CD4-positive, alpha-beta T cell treated with Interleukin-10 for 1 hour (primary cell): ENCODE data around the gene C18orf54.

Experiments used
- DNase-seq: peaks from one replicate; pipeline ENCODE4 v3.0.0-alpha.2; 2020

Gene C18orf54

DNA sequence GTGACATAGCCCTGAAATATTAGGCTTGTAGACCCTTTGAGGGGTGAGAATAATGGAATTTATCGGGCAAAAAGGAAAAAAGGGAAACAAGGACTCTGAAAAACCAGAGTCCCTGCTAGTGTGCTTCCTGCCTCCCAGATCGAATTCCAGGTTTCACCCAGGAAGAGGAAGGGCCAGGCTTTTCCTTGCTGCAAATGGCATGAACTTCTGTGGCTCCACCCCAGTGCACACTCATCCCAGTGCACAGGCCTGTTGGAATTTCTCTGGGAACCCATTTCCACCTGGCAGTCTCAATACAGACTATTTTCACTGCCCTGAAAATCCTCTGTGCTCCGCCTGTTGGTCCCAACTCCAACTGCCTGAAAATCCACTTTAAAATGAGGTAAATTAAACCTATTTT, 29.9 kb downstream of the C18orf54 start:
- DNase-seq = no peak

DNA sequence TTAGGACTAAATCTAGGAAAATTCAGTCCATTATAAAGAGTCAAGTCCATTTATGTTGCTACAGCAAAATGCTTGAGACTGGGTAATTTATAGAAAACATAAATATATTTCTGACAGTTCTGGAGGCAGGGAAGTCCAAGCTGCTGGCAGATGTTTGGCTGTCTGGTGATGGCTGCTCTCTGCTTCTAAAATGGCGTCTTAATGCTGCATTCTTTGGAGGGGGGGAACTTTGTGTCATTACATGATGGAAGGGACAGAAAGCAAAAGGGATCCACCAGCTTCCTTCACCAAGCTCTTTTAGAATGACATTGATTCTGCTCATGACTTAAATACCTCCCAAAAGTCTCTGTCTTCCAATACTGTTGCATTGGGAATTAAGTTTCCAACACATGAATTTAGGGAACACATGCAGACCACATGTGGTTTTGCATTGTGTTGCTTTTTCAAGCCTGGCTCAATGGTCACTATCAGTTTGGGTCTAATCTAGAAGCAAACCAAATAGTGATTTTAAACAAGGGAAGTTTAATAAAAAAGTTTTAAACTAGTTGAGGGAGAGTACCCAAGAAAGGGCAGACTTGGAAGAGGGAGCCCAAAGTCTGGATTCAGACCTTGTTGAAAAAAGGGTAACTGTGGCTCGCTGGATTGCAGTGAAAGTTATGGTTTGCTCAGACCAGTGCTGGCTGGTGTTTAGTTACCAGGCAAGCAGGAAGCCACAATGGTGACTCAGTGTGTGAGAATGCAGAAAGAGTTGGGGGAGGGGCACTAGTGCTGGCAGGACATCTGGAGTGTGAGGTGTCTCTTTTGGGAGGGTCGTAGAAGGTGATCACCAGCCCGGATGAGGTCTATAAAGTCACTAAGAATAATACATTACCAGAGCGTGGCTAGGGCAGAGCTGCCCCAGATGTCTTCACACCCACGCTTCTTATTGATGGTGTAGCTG, 30.8 kb downstream of the C18orf54 start:
- DNase-seq = peak; percentile 5

DNA sequence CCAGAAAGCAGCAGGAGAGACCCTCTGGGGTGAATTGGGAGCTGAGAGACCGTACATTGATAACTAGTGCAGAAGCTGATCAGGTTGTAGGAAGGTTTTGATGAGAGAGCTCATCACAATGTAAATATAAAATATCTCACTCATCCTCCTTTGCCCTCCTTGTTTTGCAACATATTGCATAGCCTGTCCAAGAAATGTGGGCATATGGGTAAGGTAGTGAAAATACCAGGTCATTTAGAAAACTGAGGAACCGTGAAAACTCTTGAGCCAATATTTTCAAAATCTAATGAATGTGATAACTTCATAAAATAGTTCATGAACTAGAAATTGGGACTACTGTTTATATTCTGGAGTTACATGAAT, 31.4 kb downstream of the C18orf54 start:
- no peak for DNase-seq

DNA sequence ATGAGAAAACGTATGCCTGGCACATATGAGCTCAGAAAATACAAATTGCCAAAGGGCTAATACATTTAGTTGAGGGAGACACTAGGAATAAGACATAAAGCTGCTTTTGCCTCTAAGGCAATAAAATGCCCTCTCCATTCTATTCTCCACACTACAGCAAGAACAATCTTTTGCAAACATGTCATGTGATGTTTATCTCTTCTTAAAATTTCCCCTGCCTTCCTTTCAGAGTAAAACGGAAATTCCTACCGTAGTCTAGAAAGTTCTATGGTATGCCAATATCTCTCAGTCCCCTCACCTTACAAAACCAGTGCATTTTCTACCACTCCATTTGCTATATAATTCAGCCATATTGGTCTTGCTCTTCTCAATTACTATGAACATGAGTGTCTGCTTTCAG, 33.1 kb downstream of the C18orf54 start:
- no peak for DNase-seq

DNA sequence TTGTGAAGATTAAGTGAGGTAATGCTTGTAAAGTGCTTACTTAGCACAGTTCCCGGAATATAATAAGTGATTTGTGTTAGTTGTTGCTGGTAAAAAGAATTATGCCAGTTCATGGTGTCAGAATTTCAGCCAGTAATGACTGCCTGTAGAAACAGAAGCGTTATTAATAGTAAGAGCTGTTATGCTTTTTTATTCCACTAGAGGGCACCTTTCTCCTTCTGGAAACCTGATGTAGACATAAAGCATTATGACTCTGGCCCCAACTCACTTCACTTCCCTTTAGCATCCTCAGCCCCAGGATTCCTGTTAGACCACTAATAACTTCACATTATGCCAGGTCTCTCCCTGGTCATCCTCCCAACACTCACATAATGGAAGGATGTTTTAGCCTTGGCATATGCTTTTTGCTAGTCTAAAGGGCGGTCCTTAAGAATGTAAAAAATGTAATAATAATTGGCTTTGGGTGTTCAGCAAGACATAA, 34.9 kb downstream of the C18orf54 start:
- peak; percentile 67 for DNase-seq

DNA sequence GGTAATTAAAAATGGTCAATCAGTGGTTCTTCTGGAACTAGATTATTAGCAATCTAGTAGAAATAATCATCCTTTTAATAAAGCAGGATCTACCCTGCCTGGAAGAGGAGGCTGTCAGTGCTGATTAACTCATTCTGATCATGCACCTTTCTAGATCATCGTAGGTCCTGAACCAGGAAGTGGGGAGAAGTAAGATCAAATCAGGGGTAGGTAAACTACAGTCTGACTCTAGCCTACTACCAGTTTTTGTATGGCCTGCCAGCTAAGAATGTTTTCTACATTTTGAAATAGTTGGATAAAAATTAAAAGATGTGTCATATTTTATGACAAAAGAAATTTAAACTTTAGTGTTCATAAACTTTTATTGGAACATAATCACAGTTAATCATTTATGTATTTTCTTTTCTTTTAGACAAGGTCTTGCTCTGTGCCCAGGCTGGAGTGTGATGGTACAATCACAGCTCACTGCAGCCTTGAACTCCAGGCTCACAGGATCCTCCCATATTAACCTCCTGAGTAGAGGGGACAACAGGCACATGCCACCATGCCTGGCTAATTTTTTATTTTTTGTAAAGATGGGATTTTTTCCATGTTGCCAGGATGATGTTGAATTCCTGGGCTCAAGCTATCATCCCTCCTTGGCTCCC, 36.1 kb downstream of the C18orf54 start:
- no peak for DNase-seq

DNA sequence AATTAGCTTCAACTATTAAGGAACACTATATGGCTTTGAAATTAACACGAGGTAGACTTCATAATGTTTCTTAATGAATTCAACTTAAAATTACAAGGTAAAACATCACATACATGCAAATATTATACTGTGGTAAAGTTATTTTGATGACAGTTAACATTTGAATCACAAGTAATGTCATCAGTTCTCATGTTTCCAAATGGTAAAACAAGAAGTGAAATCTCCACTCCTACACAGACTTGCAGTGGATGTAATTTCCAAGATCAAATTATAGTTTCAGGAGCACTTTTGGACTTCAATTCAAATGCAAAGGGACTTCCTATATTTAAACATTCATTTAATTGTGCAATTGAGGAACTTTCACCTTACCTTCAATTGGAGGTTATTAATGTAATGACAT, 39.1 kb downstream of the C18orf54 start:
- DNase-seq = no peak

DNA sequence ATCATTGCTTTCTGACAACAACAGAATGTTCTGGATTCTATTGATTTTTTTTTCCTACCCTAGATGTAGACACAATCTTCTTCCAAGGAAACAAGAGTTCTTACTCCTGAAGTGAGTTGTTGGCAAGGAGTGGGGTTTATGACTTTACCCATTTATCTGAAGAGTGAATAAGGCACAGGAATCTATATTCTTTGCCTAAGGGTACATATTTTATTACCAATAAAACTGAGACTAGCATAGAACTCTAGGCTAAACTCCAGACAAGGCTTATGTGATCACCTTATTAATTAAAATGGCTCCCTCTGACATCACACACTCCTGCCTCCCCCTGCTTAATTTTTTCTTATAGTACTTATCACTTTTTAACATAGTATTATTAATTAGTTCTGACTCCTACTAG, 47.6 kb downstream of the C18orf54 start:
- DNase-seq = no peak

DNA sequence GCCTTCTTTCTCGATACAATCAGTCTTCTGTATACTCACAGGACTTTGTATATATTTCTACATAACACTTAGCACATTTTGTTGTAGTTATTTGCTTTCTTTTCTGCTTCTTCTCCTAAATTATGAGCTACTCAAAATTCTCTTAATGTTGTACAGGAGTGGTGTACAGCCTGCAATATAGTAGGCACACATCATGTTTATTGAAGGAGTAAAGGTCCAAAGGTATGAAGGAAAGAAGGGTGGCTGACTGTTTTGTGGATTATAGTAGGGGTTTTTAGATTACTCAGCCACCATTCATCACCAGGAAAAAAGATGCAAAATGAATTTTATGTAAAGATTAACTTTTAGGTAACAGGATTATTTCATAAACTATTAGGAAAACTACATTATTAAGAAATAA, 54.1 kb downstream of the C18orf54 start:
- no peak for DNase-seq

DNA sequence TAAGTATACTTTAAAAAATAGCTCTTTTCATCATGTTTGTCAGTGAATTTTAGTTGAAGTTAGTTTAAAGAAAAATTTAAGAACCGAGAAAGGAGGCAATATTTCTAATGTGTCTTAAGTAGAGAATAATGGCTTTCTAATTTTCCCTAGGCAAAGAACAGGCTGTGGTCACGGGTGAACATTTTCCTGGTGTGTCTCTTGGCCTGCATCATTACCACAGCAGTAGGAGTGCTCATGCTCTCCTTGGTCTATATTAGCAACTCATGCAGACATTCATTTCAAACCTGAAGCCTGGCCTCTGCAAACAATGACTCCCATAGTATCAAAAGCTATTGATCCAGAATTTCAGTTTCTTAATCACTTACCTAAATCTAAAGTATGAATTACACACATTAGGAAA, 57.4 kb downstream of the C18orf54 start:
- DNase-seq = no peak

DNA sequence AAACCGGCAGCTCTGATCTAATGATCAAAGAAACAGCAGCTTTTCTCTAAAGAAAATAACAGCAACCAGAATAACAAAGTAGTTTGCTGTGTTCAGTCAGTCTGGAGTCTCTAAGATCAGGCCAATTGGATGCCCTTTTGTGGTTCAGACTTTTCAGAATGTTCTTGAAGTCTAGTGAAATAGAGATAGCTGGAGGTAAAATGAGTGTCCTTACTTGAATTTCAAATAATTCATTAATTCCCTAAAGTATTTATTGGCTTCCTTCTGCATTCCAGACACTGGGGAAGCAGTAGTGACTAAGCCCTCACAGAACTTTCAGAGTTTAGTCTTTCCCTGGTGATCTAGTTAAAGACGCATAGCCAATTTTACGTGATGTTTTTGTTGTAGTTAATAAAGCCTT, 58.7 kb downstream of the C18orf54 start:
- DNase-seq = no peak

DNA sequence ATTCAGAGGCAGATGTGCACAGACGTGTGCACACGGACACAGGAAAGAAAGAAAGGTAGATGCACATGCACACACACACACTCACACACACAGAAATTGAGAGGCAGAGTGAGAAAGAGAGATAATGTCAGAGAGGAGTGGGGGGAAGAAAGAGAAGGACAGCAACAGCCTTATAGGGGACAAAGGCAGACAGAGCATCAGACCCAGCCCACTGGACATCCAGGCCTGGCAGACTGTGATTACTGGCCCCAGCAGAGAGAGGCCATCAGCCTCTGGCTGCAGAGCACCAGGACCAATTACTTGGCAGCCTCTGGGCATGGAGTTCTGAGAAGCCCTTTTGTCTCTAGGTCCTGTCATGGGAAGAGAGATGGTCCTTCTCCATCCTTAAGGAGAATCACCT, 66.1 kb downstream of the C18orf54 start:
- DNase-seq = no peak

DNA sequence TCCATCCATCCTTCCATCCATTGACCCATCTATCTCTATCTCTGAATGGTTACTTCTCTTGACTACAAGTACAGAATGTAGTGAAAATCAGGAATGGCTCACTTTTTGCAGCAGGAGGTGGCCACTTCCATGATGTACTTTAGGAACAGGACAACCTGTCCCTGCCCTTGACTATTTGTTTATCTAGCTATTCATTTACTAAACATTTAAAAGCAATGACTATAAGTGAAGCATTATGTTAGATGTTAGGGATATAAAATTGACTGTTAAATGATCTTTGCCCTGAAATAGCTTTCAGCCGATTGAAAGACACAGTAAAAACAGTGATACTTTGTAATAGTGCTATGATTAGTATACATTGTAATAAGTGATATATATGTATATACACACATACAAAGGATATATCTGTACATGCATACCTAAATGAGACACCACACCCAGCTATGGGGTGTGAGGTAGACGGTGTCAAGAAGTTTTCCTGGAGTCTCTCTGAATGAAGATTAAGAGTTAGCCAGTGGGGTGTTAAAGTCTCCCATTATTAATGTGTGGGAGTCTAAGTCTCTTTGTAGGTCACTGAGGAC, 68.5 kb downstream of the C18orf54 start:
- no peak for DNase-seq
